ENCODE data around the gene KLHL22. TPM values are rescaled to one million over a fixed set of nuclear protein-coding genes. Genes with fewer than 3 reads are reported as not detected.

The KLHL22 gene
- total and polyA plus RNA-seq, 7 donors: 8.4 to 24.3 (median 14.6) TPM

DNA sequence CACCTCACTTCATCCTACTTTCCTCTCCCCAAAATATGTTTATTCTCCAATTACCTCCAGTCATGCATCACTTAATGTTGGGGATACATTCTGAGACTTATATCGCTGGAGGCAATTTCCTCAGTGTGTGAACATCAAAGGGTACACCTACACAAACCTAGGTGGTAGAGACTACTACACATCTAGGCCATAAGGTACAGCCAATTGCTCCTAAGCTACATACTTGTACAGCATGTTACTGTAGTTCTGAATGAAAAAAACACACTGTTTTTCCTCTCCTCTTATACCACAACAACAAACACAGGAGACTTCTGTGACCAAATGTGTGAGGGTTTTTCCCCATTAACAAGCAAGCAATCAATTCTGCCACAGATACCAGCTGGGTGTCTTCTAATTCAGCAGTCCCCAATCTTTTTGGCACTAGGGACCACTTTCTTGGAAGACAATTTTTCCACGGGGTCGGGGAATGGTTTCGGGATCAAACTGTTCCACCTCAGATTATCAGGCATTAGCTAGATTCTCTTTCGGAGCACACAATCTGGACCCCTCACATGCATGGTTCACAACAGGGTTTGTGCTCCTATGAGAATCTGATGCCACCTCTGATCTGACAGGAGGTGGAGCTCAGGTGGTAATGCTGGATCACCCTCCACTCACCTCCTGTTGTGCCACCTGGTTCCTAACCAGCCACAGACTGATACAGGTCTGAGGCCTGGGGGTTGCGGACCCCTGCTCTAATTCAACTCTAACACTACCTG is 5.2 kb downstream of the KLHL22 start:
- 60 to 71% (median 66%) methylated on average over 6 of the region's 6 CpGs for WGBS, 3 donors
- TF ChIP-seq CTCF (IDR thresholded peaks at IDR 0.05): no peak
- ATAC-seq (no peak), DNase-seq (no peak)
- H3K4me1 ChIP-seq: peaks cover 14% of the 10 kb centered on the region
- peaks cover 0 to 12% of the 10 kb centered on the region in 2 donors for H3K36me3 ChIP-seq (ENCODE audit: insufficient read depth in 1 of 2, low read depth in 1 of 2)
- H3K9me3 ChIP-seq: no peaks in the 10 kb centered on the region
- H3K27ac ChIP-seq: no peak overlapping the region
- intact Hi-C loops (cut with DNase I): loop anchor here in 1 of 2 donors (10.0 kb wide), 1 partner anchor 204 kb away; no protein-coding TSS in a partner anchor
- no peaks in the 10 kb centered on the region for H3K27me3 ChIP-seq (ENCODE audit: insufficient read depth in 3 of 3, low read length in 2 of 3)
- H3K4me3 ChIP-seq: no peak overlapping the region

DNA sequence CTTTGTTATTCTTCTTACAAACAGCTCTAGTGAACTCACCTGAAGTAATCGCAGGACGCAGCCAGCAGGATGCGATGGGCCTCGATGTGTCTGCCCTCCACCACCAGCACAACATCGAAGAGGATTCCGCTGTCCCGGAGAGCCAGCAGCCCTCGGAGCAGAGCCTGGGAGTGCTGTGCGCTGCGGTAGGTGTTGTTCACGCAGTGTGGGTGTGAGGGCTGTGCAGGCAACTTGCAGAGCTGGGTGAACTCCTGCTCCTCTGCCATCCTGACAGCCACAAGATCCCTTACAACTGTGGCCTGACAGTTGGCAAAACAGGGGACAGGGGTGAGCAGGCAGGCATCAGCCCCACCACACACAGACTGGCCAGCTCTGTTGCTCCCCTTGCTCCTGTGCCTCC is 6.6 kb downstream of the KLHL22 start:
- no peak overlapping the region for H3K27ac ChIP-seq
- H3K36me3 ChIP-seq (ENCODE audit: insufficient read depth in 1 of 2, low read depth in 1 of 2): peaks cover 0 to 12% of the 10 kb centered on the region in 2 donors
- intact Hi-C loops (cut with DNase I): loop anchor here in 1 of 2 donors (10.0 kb wide), 1 partner anchor 126 kb away; no protein-coding TSS in a partner anchor
- TF ChIP-seq CTCF (IDR thresholded peaks at IDR 0.05): no peak
- DNase-seq (peak in 1 of 2 donors; percentile 30), ATAC-seq (no peak)
- 87 to 91% (median 90%) methylated on average over 11 of the region's 11 CpGs for WGBS, 3 donors
- no peak overlapping the region for H3K4me3 ChIP-seq
- H3K9me3 ChIP-seq: no peaks in the 10 kb centered on the region
- H3K27me3 ChIP-seq (ENCODE audit: insufficient read depth in 3 of 3, low read length in 2 of 3): no peaks in the 10 kb centered on the region
- peaks cover 6% of the 10 kb centered on the region for H3K4me1 ChIP-seq

GRCh38 chr22:20487715-20488114 is 7.9 kb downstream of the KLHL22 start:
- no peak overlapping the region for H3K27ac ChIP-seq
- H3K27me3 ChIP-seq (ENCODE audit: insufficient read depth in 3 of 3, low read length in 2 of 3): no peaks in the 10 kb centered on the region
- H3K4me1 ChIP-seq: peaks cover 6% of the 10 kb centered on the region
- DNase-seq (peak in 1 of 2 donors; percentile 8), ATAC-seq (no peak)
- WGBS, 3 donors: 95 to 100% (median 98%) methylated on average over 2 of the region's 2 CpGs
- no peak for TF ChIP-seq CTCF (IDR thresholded peaks at IDR 0.05)
- H3K4me3 ChIP-seq: no peak overlapping the region
- intact Hi-C loops (cut with DNase I): loop anchor here in 1 of 2 donors (10.0 kb wide), 1 partner anchor 127 kb away; no protein-coding TSS in a partner anchor
- H3K36me3 ChIP-seq (ENCODE audit: insufficient read depth in 1 of 2, low read depth in 1 of 2): peaks cover 0 to 20% of the 10 kb centered on the region in 2 donors
- no peaks in the 10 kb centered on the region for H3K9me3 ChIP-seq

GRCh38 chr22:20486229-20486628 is 9.4 kb downstream of the KLHL22 start:
- ATAC-seq (peak in 1 of 4 donors; percentile 30), DNase-seq (peak in 1 of 2 donors; percentile 3)
- Histone ChIP-seq H3K36me3 (ENCODE audit: insufficient read depth in 1 of 2, low read depth in 1 of 2) (peaks cover 0 to 21% of the 10 kb centered on the region in 2 donors), H3K9me3 (no peaks in the 10 kb centered on the region), H3K27me3 (ENCODE audit: insufficient read depth in 3 of 3, low read length in 2 of 3) (no peaks in the 10 kb centered on the region), H3K4me3 (no peak overlapping the region), H3K27ac (no peak overlapping the region), H3K4me1 (peaks cover 3% of the 10 kb centered on the region)
- intact Hi-C loops (cut with DNase I): loop anchor here in 1 of 2 donors (10.0 kb wide), 1 partner anchor 129 kb away; no protein-coding TSS in a partner anchor
- TF ChIP-seq CTCF (IDR thresholded peaks at IDR 0.05): no peak
- WGBS, 3 donors: 63 to 93% (median 72%) methylated on average over 2 of the region's 2 CpGs

All from psoas muscle (tissue), 8 donors.